AG10803 (cell line): ENCODE results near the gene PHAF1.

ENCODE experiments used
- DNase-seq: peaks from one replicate; pipeline ENCODE4 v3.0.0; 2010; ENCODE audit warnings: low read depth
- H3K4me3 ChIP-seq: 2 replicates; pipeline ENCODE4 v1.5.1; 2011; ENCODE audit warnings: mild to moderate bottlenecking, low read length, control low read depth
- CTCF ChIP-seq: conservative IDR thresholded peaks from 2 replicates; pipeline ENCODE4 v1.5.1; 2011; ENCODE audit warnings: mild to moderate bottlenecking, low read length, control low read depth, inconsistent platforms

PHAF1 gene

GRCh38 chr16:67146523-67147357, 37.0 kb downstream of the PHAF1 start:
- TF ChIP-seq CTCF, result 0 out of 2 replicates have a peak, but pooled peaks have one; percentile 4
- no peak overlapping the region for H3K4me3 ChIP-seq
- no peak for DNase-seq

GRCh38 chr16:67147437-67148140, 37.8 kb downstream of the PHAF1 start:
- TF ChIP-seq CTCF, result no peak
- DNase-seq, result no peak

GRCh38 chr16:67148221-67148620, 38.5 kb downstream of the PHAF1 start:
- no peak for DNase-seq
- TF ChIP-seq CTCF, result no peak
- H3K4me3 ChIP-seq, result no peak overlapping the region

More at GRCh38 chr16:67147437-67148140, 37.8 kb downstream of the PHAF1 start:
- no peak overlapping the region for H3K4me3 ChIP-seq

- TF ChIP-seq CTCF, result no peak
- DNase-seq, result no peak
- H3K4me3 ChIP-seq, result no peak overlapping the region
Observed at GRCh38 chr16:67148656-67149275, 39.0 kb downstream of the PHAF1 start.

- no peak overlapping the region for H3K4me3 ChIP-seq
Observed at GRCh38 chr16:67149276-67150046, 39.7 kb downstream of the PHAF1 start.

More at GRCh38 chr16:67149276-67150046, 39.7 kb downstream of the PHAF1 start:
- DNase-seq, result no peak
- TF ChIP-seq CTCF, result no peak
